HEK293 (cell line): Measurements from ENCODE around the gene EBF3.
A peak's percentile ranks its signal among the peaks of the same experiment; 100 is the strongest.

ENCODE experiments used
- BCL11A ChIP-seq: fragments of 450-650 bp; formaldehyde crosslinking; IDR thresholded peaks from 2 replicates; pipeline ENCODE4 v1.5.1; 2016; ENCODE audit warnings: low read depth, missing biosample characterization, missing genetic modification characterization
- BCL11B ChIP-seq: fragments of 450-650 bp; formaldehyde crosslinking; IDR thresholded peaks from 2 replicates; pipeline ENCODE4 v1.5.1; 2016; ENCODE audit warnings: low read depth, missing biosample characterization, missing genetic modification characterization
- CTCF ChIP-seq: fragments of 450-650 bp; formaldehyde crosslinking; IDR thresholded peaks from 2 replicates; pipeline ENCODE4 v1.5.1; 2016; ENCODE audit warnings: missing biosample characterization, missing genetic modification characterization
- EGR2 ChIP-seq: fragments of 450-650 bp; formaldehyde crosslinking; IDR thresholded peaks from 2 replicates; pipeline ENCODE4 v1.5.1; 2016; ENCODE audit warnings: low read depth, missing biosample characterization, missing genetic modification characterization
- GLIS2 ChIP-seq: fragments of 450-650 bp; formaldehyde crosslinking; IDR thresholded peaks from 2 replicates; pipeline ENCODE4 v1.5.1; 2016; ENCODE audit warnings: missing biosample characterization, missing genetic modification characterization
- KLF7 ChIP-seq: fragments of 450-650 bp; formaldehyde crosslinking; IDR thresholded peaks from 2 replicates; pipeline ENCODE4 v1.5.1; 2016; ENCODE audit warnings: missing biosample characterization, missing genetic modification characterization, borderline replicate concordance
- PRDM1 ChIP-seq: fragments of 450-650 bp; formaldehyde crosslinking; IDR thresholded peaks from 2 replicates; pipeline ENCODE4; 2016; ENCODE audit warnings: missing biosample characterization, missing genetic modification characterization
- SALL2 ChIP-seq: fragments of 450-650 bp; formaldehyde crosslinking; IDR thresholded peaks from 2 replicates; pipeline ENCODE4 v1.5.0; 2017; ENCODE audit warnings: missing biosample characterization, mild to moderate bottlenecking, missing genetic modification characterization, borderline replicate concordance
- SETDB1 ChIP-seq: IDR thresholded peaks from one replicate; pipeline ENCODE4 v1.6.1; 2017; ENCODE audit warnings: mild to moderate bottlenecking, low read length, moderate library complexity, mixed read lengths; ENCODE audit not compliant: insufficient read length
- TSHZ1 ChIP-seq: fragments of 450-650 bp; formaldehyde crosslinking; IDR thresholded peaks from 2 replicates; pipeline ENCODE4 v1.5.1; 2016; ENCODE audit warnings: missing biosample characterization, missing genetic modification characterization, borderline replicate concordance
- ZBTB17 ChIP-seq: fragments of 450-650 bp; formaldehyde crosslinking; IDR thresholded peaks from 2 replicates; pipeline ENCODE4 v1.5.1; 2016; ENCODE audit warnings: missing biosample characterization, missing genetic modification characterization
- ZBTB7A ChIP-seq: fragments of 450-650 bp; formaldehyde crosslinking; IDR thresholded peaks from 2 replicates; pipeline ENCODE4 v1.5.1; 2016; ENCODE audit warnings: low read depth, missing biosample characterization, missing genetic modification characterization
- ZBTB8A ChIP-seq: fragments of 450-650 bp; formaldehyde crosslinking; IDR thresholded peaks from 2 replicates; pipeline ENCODE4 v1.5.1; 2016; ENCODE audit warnings: missing biosample characterization, missing genetic modification characterization
- ZFHX2 ChIP-seq: fragments of 450-650 bp; formaldehyde crosslinking; conservative IDR thresholded peaks from 2 replicates; pipeline ENCODE4 v1.5.1; 2016; ENCODE audit warnings: missing biosample characterization, missing genetic modification characterization
- ZFP3 ChIP-seq: fragments of 450-650 bp; formaldehyde crosslinking; IDR thresholded peaks from 2 replicates; pipeline ENCODE4 v1.5.1; 2016; ENCODE audit warnings: low read depth, missing biosample characterization, missing genetic modification characterization
- ZNF324 ChIP-seq: fragments of 450-650 bp; formaldehyde crosslinking; IDR thresholded peaks from 2 replicates; pipeline ENCODE4 v1.5.1; 2016; ENCODE audit warnings: missing biosample characterization, missing genetic modification characterization
- ZNF335 ChIP-seq: fragments of 450-650 bp; formaldehyde crosslinking; conservative IDR thresholded peaks from 2 replicates; pipeline ENCODE4 v1.5.1; 2016; ENCODE audit warnings: missing biosample characterization, missing genetic modification characterization
- ZNF394 ChIP-seq: fragments of 450-650 bp; formaldehyde crosslinking; IDR thresholded peaks from 2 replicates; pipeline ENCODE4 v1.5.1; 2016; ENCODE audit warnings: missing biosample characterization, missing genetic modification characterization, mild to moderate bottlenecking, moderate library complexity, borderline replicate concordance
- ZNF423 ChIP-seq: fragments of 450-650 bp; formaldehyde crosslinking; IDR thresholded peaks from 2 replicates; pipeline ENCODE4 v1.5.1; 2016; ENCODE audit warnings: missing biosample characterization, missing genetic modification characterization
- ZNF426 ChIP-seq: fragments of 450-650 bp; formaldehyde crosslinking; IDR thresholded peaks from 2 replicates; pipeline ENCODE4 v1.5.1; 2017; ENCODE audit warnings: missing biosample characterization, missing genetic modification characterization, mild to moderate bottlenecking, inconsistent platforms, moderate library complexity
- ZNF501 ChIP-seq: fragments of 450-650 bp; formaldehyde crosslinking; IDR thresholded peaks from 2 replicates; pipeline ENCODE4 v1.5.1; 2016; ENCODE audit warnings: missing biosample characterization, missing genetic modification characterization
- ZNF513 ChIP-seq: fragments of 450-650 bp; IDR thresholded peaks from 2 replicates; pipeline ENCODE4 v1.5.1; 2018; ENCODE audit warnings: missing biosample characterization, missing genetic modification characterization
- ZNF600 ChIP-seq: fragments of 450-650 bp; formaldehyde crosslinking; IDR thresholded peaks from 2 replicates; pipeline ENCODE4 v1.5.1; 2016; ENCODE audit warnings: missing biosample characterization, missing genetic modification characterization
- ZNF645 ChIP-seq: fragments of 450-650 bp; formaldehyde crosslinking; IDR thresholded peaks from 2 replicates; pipeline ENCODE4; 2016; ENCODE audit warnings: missing biosample characterization, missing genetic modification characterization
- ZNF776 ChIP-seq: fragments of 450-650 bp; formaldehyde crosslinking; IDR thresholded peaks from 2 replicates; pipeline ENCODE4 v1.5.0; 2017; ENCODE audit warnings: missing biosample characterization, missing genetic modification characterization, borderline replicate concordance
- ZNF843 ChIP-seq: fragments of 450-650 bp; formaldehyde crosslinking; IDR thresholded peaks from 2 replicates; pipeline ENCODE4 v1.5.1; 2016; ENCODE audit warnings: missing biosample characterization, missing genetic modification characterization
- ZXDB ChIP-seq: fragments of 450-650 bp; formaldehyde crosslinking; IDR thresholded peaks from 2 replicates; pipeline ENCODE4 v1.5.1; 2016; ENCODE audit warnings: missing biosample characterization, missing genetic modification characterization
- TF ChIP-seq, protein P1 (sequence below): fragments of 450-650 bp; formaldehyde crosslinking; IDR thresholded peaks from 2 replicates; pipeline ENCODE4 v1.5.1; 2016; ENCODE audit warnings: missing biosample characterization, missing genetic modification characterization
- TF ChIP-seq, protein P2 (sequence below): fragments of 450-650 bp; formaldehyde crosslinking; IDR thresholded peaks from 2 replicates; pipeline ENCODE4 v1.5.1; 2017; ENCODE audit warnings: missing biosample characterization, missing genetic modification characterization
- TF ChIP-seq, protein P3 (sequence below): fragments of 450-650 bp; formaldehyde crosslinking; IDR thresholded peaks from 2 replicates; pipeline ENCODE4 v1.5.1; 2016; ENCODE audit warnings: missing biosample characterization, missing genetic modification characterization

Gene EBF3

DNA sequence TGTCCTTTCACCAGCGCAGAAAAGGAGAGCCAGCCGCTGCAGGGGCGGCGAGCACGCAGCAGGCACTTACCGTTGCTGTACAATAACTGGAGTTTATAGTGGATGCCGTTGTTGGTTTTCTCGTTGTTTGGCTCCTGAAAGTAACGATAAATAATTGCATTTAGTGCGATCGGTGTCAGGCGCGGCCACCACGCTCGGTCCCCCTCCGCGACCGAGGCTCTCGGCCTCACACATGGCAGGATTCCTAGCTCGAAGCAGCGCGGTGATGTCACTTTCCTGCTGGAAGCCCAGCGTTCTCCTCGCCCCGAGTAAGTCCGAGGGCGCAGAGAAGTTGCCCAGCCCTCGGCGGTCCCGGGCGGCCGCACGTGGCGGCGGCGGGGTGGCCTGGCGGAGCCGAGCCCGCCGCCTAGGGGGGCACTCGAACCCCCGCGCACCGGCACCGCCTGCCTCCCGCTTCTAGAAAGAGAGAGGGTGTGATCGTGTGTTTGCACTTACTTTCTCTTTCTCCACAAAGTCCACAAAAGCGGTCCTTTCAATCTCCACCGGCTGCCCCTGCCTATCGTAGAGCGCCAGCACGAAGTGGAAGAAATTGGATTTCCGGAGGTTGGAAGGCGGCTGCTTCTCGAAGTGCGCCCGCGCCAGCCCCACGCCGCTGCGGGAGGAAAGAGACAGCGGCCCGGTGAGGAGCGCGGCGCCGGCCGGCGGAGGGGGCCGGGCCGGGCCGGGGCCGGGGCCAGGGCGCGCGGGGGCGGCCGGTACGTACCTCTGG is 1.0 kb downstream of the EBF3 start (continued):
- TF ChIP-seq PRDM1 (tag by site-specific recombination) (peak; percentile 26; the same call in 1 of the 2 replicates), ZNF426 (no peak), ZNF394 (tag by site-specific recombination) (no peak), ZNF600 (tag by site-specific recombination) (no peak), EGR2 (tag by site-specific recombination) (no peak), SETDB1 (no peak), ZBTB8A (peak; percentile 74), ZNF324 (tag by site-specific recombination) (no peak), CTCF (tag by site-specific recombination) (no peak), ZNF843 (tag by site-specific recombination) (no peak), ZNF513 (no peak), ZNF335 (tag by site-specific recombination) (no peak; the same call in none of the 2 replicates), TSHZ1 (no peak), KLF7 (tag by site-specific recombination) (no peak), ZFHX2 (tag by site-specific recombination) (no peak), ZNF645 (tag by site-specific recombination) (no peak), GLIS2 (tag by site-specific recombination) (peak; percentile 34; the same call in 1 of the 2 replicates), ZBTB17 (tag by site-specific recombination) (peak; percentile 38; the same call in 1 of the 2 replicates), ZFP3 (tag by site-specific recombination) (no peak), ZNF776 (tag by site-specific recombination) (no peak), ZXDB (tag by site-specific recombination) (no peak), BCL11B (no peak), SALL2 (tag by site-specific recombination) (no peak), BCL11A (tag by site-specific recombination) (no peak), ZNF501 (tag by site-specific recombination) (no peak), ZBTB7A (no peak), ZNF423 (tag by site-specific recombination) (no peak)
- TF ChIP-seq, protein P1, sequence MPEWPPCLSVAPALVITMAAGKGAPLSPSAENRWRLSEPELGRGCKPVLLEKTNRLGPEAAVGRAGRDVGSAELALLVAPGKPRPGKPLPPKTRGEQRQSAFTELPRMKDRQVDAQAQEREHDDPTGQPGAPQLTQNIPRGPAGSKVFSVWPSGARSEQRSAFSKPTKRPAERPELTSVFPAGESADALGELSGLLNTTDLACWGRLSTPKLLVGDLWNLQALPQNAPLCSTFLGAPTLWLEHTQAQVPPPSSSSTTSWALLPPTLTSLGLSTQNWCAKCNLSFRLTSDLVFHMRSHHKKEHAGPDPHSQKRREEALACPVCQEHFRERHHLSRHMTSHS (tag by site-specific recombination): no peak
- TF ChIP-seq, protein P2, sequence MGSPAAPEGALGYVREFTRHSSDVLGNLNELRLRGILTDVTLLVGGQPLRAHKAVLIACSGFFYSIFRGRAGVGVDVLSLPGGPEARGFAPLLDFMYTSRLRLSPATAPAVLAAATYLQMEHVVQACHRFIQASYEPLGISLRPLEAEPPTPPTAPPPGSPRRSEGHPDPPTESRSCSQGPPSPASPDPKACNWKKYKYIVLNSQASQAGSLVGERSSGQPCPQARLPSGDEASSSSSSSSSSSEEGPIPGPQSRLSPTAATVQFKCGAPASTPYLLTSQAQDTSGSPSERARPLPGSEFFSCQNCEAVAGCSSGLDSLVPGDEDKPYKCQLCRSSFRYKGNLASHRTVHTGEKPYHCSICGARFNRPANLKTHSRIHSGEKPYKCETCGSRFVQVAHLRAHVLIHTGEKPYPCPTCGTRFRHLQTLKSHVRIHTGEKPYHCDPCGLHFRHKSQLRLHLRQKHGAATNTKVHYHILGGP (tag by site-specific recombination): no peak
- TF ChIP-seq, protein P3, sequence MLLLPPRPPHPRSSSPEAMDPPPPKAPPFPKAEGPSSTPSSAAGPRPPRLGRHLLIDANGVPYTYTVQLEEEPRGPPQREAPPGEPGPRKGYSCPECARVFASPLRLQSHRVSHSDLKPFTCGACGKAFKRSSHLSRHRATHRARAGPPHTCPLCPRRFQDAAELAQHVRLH: no peak
